ENCODE measurements around the gene SPEN. TPM values are rescaled to one million over a fixed set of nuclear protein-coding genes. Genes with fewer than 3 reads are reported as not detected.
A peak's percentile ranks its signal among the peaks of the same experiment; 100 is the strongest.

SPEN gene
- total RNA-seq, 1 experiment from 2014 or later: 48.3 TPM

DNA sequence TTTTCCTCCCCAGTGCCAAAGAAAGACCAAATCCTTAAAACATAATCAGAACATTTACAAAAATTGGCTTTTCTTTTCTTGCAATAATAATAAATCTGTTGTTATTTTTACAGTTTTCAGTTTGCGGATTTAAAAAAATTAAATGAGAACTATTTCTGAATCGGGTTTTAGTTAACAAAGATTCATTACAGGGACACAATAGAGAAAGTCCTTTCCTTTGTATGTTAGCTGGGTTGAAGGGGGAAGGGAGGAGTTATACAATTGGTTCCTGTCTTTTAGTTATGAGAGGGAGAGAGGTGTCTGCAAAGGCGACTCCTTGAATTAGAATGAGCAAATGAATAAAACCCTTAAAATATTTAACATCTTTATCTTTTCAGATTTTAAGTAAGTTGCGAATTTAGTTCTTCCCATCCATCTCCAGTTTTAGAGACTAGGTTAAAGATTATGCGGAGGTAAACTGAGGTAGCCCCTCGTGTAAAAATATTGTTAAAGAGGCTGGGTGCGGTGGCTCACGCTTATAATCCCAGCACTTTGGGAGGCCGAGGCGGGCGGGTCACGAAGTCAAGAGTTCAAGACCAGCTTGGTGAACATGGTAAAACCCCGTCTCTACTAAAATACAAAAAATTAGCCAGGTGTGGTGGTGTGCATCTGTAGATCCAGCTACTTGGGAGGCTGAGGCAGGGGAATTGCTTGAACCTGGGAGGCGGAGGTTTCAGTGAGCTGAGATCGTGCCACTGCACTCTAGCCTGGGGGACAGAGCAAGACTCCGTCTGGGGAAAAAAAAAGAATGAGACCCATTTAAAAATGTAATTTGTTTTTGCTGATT is 3.9 kb downstream of the SPEN start:
- Mint-ChIP-seq H3K27ac (ENCODE audit: unreplicated experiment) (no peak overlapping the region), H3K4me1 (ENCODE audit: low read depth, unreplicated experiment) (no peaks in the 10 kb centered on the region), H3K36me3 (ENCODE audit: insufficient read depth, unreplicated experiment) (peaks cover 34% of the 10 kb centered on the region), H3K27me3 (ENCODE audit: unreplicated experiment) (no peaks in the 10 kb centered on the region), H3K9me3 (ENCODE audit: low read depth, unreplicated experiment) (no peaks in the 10 kb centered on the region), H3K4me3 (ENCODE audit: low read depth, unreplicated experiment) (peak overlapping the region; percentile 90)
- DNase-seq: no peak
- CTCF ChIA-PET: interaction anchor here (0.6 kb wide), 1 partner anchor 26 kb away, joined by 3 read pairs; no protein-coding TSS in a partner anchor
- intact Hi-C loops (cut with micrococcal nuclease; ENCODE audit: unreplicated experiment): loop anchor here (5.0 kb wide), 1 partner anchor 51 kb away; no protein-coding TSS in a partner anchor
- no TSS peak for BruUV-seq (replicated peaks)
- TF ChIP-seq, protein P1, sequence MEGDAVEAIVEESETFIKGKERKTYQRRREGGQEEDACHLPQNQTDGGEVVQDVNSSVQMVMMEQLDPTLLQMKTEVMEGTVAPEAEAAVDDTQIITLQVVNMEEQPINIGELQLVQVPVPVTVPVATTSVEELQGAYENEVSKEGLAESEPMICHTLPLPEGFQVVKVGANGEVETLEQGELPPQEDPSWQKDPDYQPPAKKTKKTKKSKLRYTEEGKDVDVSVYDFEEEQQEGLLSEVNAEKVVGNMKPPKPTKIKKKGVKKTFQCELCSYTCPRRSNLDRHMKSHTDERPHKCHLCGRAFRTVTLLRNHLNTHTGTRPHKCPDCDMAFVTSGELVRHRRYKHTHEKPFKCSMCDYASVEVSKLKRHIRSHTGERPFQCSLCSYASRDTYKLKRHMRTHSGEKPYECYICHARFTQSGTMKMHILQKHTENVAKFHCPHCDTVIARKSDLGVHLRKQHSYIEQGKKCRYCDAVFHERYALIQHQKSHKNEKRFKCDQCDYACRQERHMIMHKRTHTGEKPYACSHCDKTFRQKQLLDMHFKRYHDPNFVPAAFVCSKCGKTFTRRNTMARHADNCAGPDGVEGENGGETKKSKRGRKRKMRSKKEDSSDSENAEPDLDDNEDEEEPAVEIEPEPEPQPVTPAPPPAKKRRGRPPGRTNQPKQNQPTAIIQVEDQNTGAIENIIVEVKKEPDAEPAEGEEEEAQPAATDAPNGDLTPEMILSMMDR (IDR thresholded peaks at IDR 0.05; ENCODE audit: unreplicated experiment): no peak

DNA sequence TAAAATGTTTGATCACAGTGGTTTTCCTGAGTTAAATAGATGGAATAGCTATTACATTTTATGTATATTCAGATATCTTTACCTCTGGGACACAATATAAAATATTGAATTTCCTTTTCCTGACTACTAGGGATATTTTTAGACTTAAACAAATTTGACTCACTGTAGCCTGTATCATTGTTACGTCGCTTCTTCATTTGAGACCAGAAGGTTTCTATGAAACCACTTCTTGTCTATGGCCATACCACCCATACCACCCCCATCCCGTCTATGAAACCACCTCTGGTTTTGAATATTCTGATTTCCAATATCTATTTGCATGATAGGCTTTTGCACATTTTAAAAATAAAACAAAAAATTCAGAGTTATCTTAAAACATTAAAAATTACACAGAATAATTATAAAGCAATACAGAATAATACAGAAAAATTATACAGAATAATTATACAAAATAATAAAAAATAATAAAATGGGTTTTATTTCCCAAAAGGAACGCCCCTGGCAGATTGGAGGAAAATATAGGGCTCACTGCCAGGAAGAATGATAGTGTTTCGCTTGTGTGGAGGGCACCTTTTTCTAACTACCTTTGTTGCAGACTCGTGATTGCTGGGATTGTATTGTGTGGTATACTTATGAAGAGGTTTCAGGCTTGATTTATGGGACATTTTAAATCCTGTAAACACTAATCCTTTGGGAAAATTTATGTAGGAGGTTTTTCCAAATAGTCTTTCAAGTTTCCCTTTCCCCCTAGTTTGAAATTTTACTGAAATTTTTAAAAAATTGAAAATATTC is 4.7 kb downstream of the SPEN start:
- no peak overlapping the region for H3K27ac Mint-ChIP-seq (ENCODE audit: unreplicated experiment)
- no TSS peak for BruUV-seq (replicated peaks)
- no peak overlapping the region for H3K4me3 Mint-ChIP-seq (ENCODE audit: low read depth, unreplicated experiment)
- DNase-seq: no peak
- H3K4me1 Mint-ChIP-seq (ENCODE audit: low read depth, unreplicated experiment): no peaks in the 10 kb centered on the region
- CTCF ChIA-PET: no interaction called here
- H3K9me3 Mint-ChIP-seq (ENCODE audit: low read depth, unreplicated experiment): no peaks in the 10 kb centered on the region
- intact Hi-C loops (cut with micrococcal nuclease; ENCODE audit: unreplicated experiment): loop anchor here (5.0 kb wide), 1 partner anchor 50 kb away; no protein-coding TSS in a partner anchor
- no peaks in the 10 kb centered on the region for H3K27me3 Mint-ChIP-seq (ENCODE audit: unreplicated experiment)
- peaks cover 30% of the 10 kb centered on the region for H3K36me3 Mint-ChIP-seq (ENCODE audit: insufficient read depth, unreplicated experiment)
- TF ChIP-seq, protein P1 (IDR thresholded peaks at IDR 0.05; ENCODE audit: unreplicated experiment): no peak

DNA sequence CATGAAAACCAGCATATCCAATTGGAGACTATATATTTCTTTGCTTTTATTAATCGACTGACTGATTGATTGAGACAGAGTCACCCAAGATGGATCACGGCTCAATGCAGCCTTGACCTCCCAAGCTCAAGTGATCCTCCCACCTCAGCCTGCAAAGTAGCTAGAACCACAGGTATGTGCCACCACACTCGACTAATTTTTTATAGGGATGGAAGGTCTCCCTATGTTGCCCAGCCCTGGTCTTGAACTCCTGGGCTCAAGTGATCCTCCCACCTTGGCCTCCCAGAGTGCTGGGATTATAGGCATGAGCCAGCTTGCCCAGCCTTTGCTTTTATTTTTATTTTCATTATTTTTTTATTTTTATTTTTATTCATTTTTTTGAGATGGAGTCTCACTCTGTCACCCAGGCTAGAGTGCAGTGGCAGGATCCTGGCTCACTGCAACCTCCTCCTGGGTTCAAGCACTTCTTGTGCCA is 5.4 kb downstream of the SPEN start:
- TF ChIP-seq, protein P1 (IDR thresholded peaks at IDR 0.05; ENCODE audit: unreplicated experiment): no peak
- no peak overlapping the region for H3K27ac Mint-ChIP-seq (ENCODE audit: unreplicated experiment)
- intact Hi-C loops (cut with micrococcal nuclease; ENCODE audit: unreplicated experiment): loop anchor here (5.0 kb wide), 1 partner anchor 49 kb away; no protein-coding TSS in a partner anchor
- DNase-seq: no peak
- no peaks in the 10 kb centered on the region for H3K27me3 Mint-ChIP-seq (ENCODE audit: unreplicated experiment)
- no peaks in the 10 kb centered on the region for H3K9me3 Mint-ChIP-seq (ENCODE audit: low read depth, unreplicated experiment)
- no TSS peak for BruUV-seq (replicated peaks)
- H3K4me3 Mint-ChIP-seq (ENCODE audit: low read depth, unreplicated experiment): no peak overlapping the region
- CTCF ChIA-PET: no interaction called here
- peaks cover 23% of the 10 kb centered on the region for H3K36me3 Mint-ChIP-seq (ENCODE audit: insufficient read depth, unreplicated experiment)
- peaks cover under 1% of the 10 kb centered on the region for H3K4me1 Mint-ChIP-seq (ENCODE audit: low read depth, unreplicated experiment)

DNA sequence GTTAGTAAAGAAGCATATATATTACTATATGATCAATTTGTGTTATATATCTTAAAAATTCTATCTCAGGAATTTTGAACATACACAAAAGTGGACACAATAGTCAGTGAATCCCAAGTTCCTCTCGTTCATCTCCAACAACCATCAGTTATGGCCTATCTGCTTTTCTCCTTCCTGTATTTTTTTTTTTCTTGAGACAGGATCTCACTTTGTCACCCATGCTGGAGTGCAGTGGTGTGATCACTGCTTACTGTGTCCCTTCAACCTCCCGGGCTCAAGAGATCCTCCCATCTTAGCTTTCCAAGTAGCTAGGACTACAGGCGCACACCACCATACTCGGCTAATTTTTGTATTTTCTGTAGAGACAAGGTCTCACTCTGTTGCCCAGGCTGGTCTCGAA is 9.4 kb downstream of the SPEN start:
- BruUV-seq (replicated peaks): no TSS peak
- Mint-ChIP-seq H3K36me3 (ENCODE audit: insufficient read depth, unreplicated experiment) (no peaks in the 10 kb centered on the region), H3K4me3 (ENCODE audit: low read depth, unreplicated experiment) (no peak overlapping the region), H3K27ac (ENCODE audit: unreplicated experiment) (no peak overlapping the region), H3K27me3 (ENCODE audit: unreplicated experiment) (no peaks in the 10 kb centered on the region), H3K9me3 (ENCODE audit: low read depth, unreplicated experiment) (no peaks in the 10 kb centered on the region), H3K4me1 (ENCODE audit: low read depth, unreplicated experiment) (peaks cover 8% of the 10 kb centered on the region)
- no peak for DNase-seq
- intact Hi-C loops (cut with micrococcal nuclease; ENCODE audit: unreplicated experiment): no loop called here
- TF ChIP-seq, protein P1 (IDR thresholded peaks at IDR 0.05; ENCODE audit: unreplicated experiment): no peak
- CTCF ChIA-PET: no interaction called here
